ENCODE data around the gene XPO6.

- no peak for TF ChIP-seq SP1 (IDR thresholded peaks at IDR 0.05)
- no peak for TF ChIP-seq NFRKB (IDR thresholded peaks at IDR 0.05)
- no peak for TF ChIP-seq FOXM1 (IDR thresholded peaks at IDR 0.05; ENCODE audit: borderline replicate concordance)
- TF ChIP-seq HDGF (IDR thresholded peaks at IDR 0.05; ENCODE audit: borderline replicate concordance): no peak
- no peak for TF ChIP-seq BHLHE40 (IDR thresholded peaks at IDR 0.05; ENCODE audit: borderline replicate concordance)
- TF ChIP-seq TARDBP (IDR thresholded peaks at IDR 0.05): no peak
- TF ChIP-seq ARNT (IDR thresholded peaks at IDR 0.05): no peak
- no peak for TF ChIP-seq FOXA1 (IDR thresholded peaks at IDR 0.05)
Observed at GRCh38 chr16:28171816-28172215, 39.9 kb downstream of the XPO6 start.

Measured in HEK293T (cell line).